OCI-LY3 (cell line): ENCODE results near the gene CASS4.

Source experiments
- CTCF ChIP-seq: fragments of 200-600, 300-600 bp; sonication (generic); IDR thresholded peaks from 2 replicates; pipeline ENCODE4 v1.5.1; 2014; ENCODE audit warnings: antibody characterized with exemption, low read length, low read depth
- EZH2phosphoT487 ChIP-seq: fragments of 200-600 bp; shearing (Covaris generic); IDR thresholded peaks from 2 replicates; pipeline ENCODE4 v1.6.1; 2018; ENCODE audit warnings: antibody characterized with exemption, mixed run types, low read depth

DNA sequence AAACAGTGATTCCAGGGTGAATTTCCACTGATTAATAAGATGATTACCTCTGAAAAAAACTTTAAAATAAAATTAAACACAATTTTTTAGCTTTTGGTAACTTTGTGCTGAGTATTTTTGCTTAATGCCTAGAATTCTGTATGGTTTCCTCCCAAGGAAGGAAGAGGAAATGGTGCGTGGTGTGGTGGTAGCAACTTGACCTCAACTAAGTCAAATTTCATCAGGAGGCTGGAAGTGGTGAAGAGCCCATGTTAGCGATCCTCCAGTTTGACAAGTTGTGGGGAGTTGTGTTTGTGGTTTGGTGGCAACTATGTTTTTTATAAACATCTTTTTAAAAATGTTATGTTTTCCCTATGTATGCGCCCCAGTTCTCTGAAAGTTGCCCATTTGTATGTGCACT is 51.4 kb downstream of the CASS4 start:
- TF ChIP-seq CTCF (no peak), EZH2phosphoT487 (no peak)
